Tibial artery (tissue), 4 donors: ENCODE data around the gene KRT74.

Experiments
- DNase-seq, 2 donors: peaks; one replicate each; pipeline ENCODE4 v3.0.0-alpha.2; 2019
- H3K27ac ChIP-seq, 2 donors: fragments of 200-600 bp; sonication (generic) in 1 of 2; 1 replicate in 1 of 2; 2 replicates in 1 of 2; pipeline ENCODE4 v1.5.1; 2018 to 2019; ENCODE audit warnings: mild to moderate bottlenecking in 1 of 2
- H3K27me3 ChIP-seq, 2 donors: fragments of 200-600 bp; sonication (generic) in 1 of 2; one replicate each; pipeline versions ENCODE4 v1.5.1 to v1.6.0; 2016 to 2019
- H3K36me3 ChIP-seq, 3 donors: fragments of 200-600 bp; sonication (generic) in 2 of 3; one replicate each; pipeline ENCODE4 v1.5.1; 2016 to 2019; ENCODE audit warnings: mild to moderate bottlenecking in 2 of 3
- H3K4me1 ChIP-seq, 4 donors: fragments of 200-600 bp; sonication (generic) in 2 of 4; 1 replicate in 3 of 4; 2 replicates in 1 of 4; pipeline ENCODE4 v1.5.1; 2016 to 2019
- H3K4me3 ChIP-seq, 2 donors: fragments of 200-600 bp; sonication (generic) in 1 of 2; 1 replicate in 1 of 2; 2 replicates in 1 of 2; pipeline ENCODE4 v1.5.1; 2018 to 2019; ENCODE audit warnings: mild to moderate bottlenecking in 2 of 2
- H3K9me3 ChIP-seq, 3 donors: fragments of 200-600 bp; sonication (generic) in 1 of 3; one replicate each; pipeline ENCODE4 v1.5.1; 2016 to 2019
- CTCF ChIP-seq, 2 experiments: fragments of 200-600 bp in 1 of 2; fragments of 450-650 bp in 1 of 2; IDR thresholded peaks; one replicate each; pipeline ENCODE4 v1.5.1; 2017 to 2019; ENCODE audit warnings: antibody characterized with exemption in 2 of 2, mild to moderate bottlenecking in 1 of 2, moderate library complexity in 1 of 2
- intact Hi-C: fragments of 100-400 bp; cut with DNase I; formaldehyde crosslinking; loops from one replicate; pipeline ENCODE4 v1.15.0; 2023; ENCODE audit warnings: low total_unique reads

Gene KRT74

GRCh38 chr12:52525661-52526499 is 47.8 kb downstream of the KRT74 start:
- Histone ChIP-seq H3K4me1 (peaks cover 0 to 20% (median 14%) of the 10 kb centered on the region in 4 donors), H3K27me3 (no peaks in the 10 kb centered on the region), H3K27ac (no peak overlapping the region), H3K36me3 (no peaks in the 10 kb centered on the region), H3K9me3 (no peaks in the 10 kb centered on the region), H3K4me3 (no peak overlapping the region)
- intact Hi-C loops = no loop called here
- DNase-seq = peak in 1 of 2 donors; percentile 32
- no peak for TF ChIP-seq CTCF (IDR thresholded peaks at IDR 0.05)

GRCh38 chr12:52524898-52525591 is 48.6 kb downstream of the KRT74 start:
- no peak overlapping the region for H3K4me3 ChIP-seq
- peak in 1 of 2 donors; percentile 25 for DNase-seq
- H3K4me1 ChIP-seq = peaks cover 0 to 20% (median 14%) of the 10 kb centered on the region in 4 donors
- TF ChIP-seq CTCF (IDR thresholded peaks at IDR 0.05) = no peak
- no peaks in the 10 kb centered on the region for H3K27me3 ChIP-seq
- intact Hi-C loops = no loop called here
- no peaks in the 10 kb centered on the region for H3K9me3 ChIP-seq
- no peaks in the 10 kb centered on the region for H3K36me3 ChIP-seq
- no peak overlapping the region for H3K27ac ChIP-seq

GRCh38 chr12:52524241-52524897 is 49.3 kb downstream of the KRT74 start:
- no peaks in the 10 kb centered on the region for H3K36me3 ChIP-seq
- peak in 1 of 2 donors; percentile 49 for DNase-seq
- H3K27ac ChIP-seq = no peak overlapping the region
- H3K4me3 ChIP-seq = no peak overlapping the region
- H3K9me3 ChIP-seq = no peaks in the 10 kb centered on the region
- peaks cover 0 to 20% (median 14%) of the 10 kb centered on the region in 4 donors for H3K4me1 ChIP-seq
- intact Hi-C loops = no loop called here
- no peak for TF ChIP-seq CTCF (IDR thresholded peaks at IDR 0.05)
- no peaks in the 10 kb centered on the region for H3K27me3 ChIP-seq

GRCh38 chr12:52523824-52524223 is 49.8 kb downstream of the KRT74 start:
- intact Hi-C loops = no loop called here
- Histone ChIP-seq H3K36me3 (no peaks in the 10 kb centered on the region), H3K4me3 (no peak overlapping the region), H3K4me1 (peaks cover 0 to 20% (median 14%) of the 10 kb centered on the region in 4 donors), H3K9me3 (no peaks in the 10 kb centered on the region), H3K27me3 (no peaks in the 10 kb centered on the region), H3K27ac (no peak overlapping the region)
- no peak for DNase-seq
- TF ChIP-seq CTCF (IDR thresholded peaks at IDR 0.05) = no peak

GRCh38 chr12:52522346-52523011 is 51.2 kb downstream of the KRT74 start:
- H3K27me3 ChIP-seq = no peaks in the 10 kb centered on the region
- peaks cover 0 to 20% (median 14%) of the 10 kb centered on the region in 4 donors for H3K4me1 ChIP-seq
- TF ChIP-seq CTCF (IDR thresholded peaks at IDR 0.05) = no peak

More at GRCh38 chr12:52522346-52523011, 51.2 kb downstream of the KRT74 start:
- Histone ChIP-seq H3K9me3 (no peaks in the 10 kb centered on the region), H3K27ac (no peak overlapping the region), H3K36me3 (no peaks in the 10 kb centered on the region), H3K4me3 (no peak overlapping the region)
- intact Hi-C loops = no loop called here
- DNase-seq = no peak
